ENCODE results near the gene B4GALT2. TPM values are rescaled to one million over a fixed set of nuclear protein-coding genes. Genes with fewer than 3 reads are reported as not detected.

B4GALT2 gene
- total RNA-seq, 1 experiment from 2014 or later: 31.5 TPM

- Mint-ChIP-seq H3K4me3 (ENCODE audit: unreplicated experiment) (no peak overlapping the region), H3K4me1 (ENCODE audit: low read depth, unreplicated experiment) (peaks cover 22% of the 10 kb centered on the region), H3K27ac (ENCODE audit: unreplicated experiment) (no peak overlapping the region), H3K36me3 (ENCODE audit: insufficient read depth, unreplicated experiment) (peaks cover 20% of the 10 kb centered on the region), H3K27me3 (ENCODE audit: insufficient read depth, unreplicated experiment) (no peaks in the 10 kb centered on the region), H3K9me3 (ENCODE audit: unreplicated experiment) (peaks cover 8% of the 10 kb centered on the region)
- Histone ChIP-seq H3K4me1 (peaks cover 9% of the 10 kb centered on the region), H3K36me3 (ENCODE audit: control insufficient read depth, insufficient read depth, low read length) (no peaks in the 10 kb centered on the region), H3K27me3 (replicated peaks; ENCODE audit: control insufficient read depth, insufficient read depth, low read length) (no peaks in the 10 kb centered on the region), H3K9me3 (no peaks in the 10 kb centered on the region), H3K4me3 (ENCODE audit: low read depth, low read length) (no peak overlapping the region)
- DNase-seq: no peak
- POLR2A ChIA-PET: no interaction called here
- BruUV-seq (replicated peaks): TSS peak; percentile 9
- CTCF ChIA-PET: no interaction called here
- intact Hi-C loops (cut with micrococcal nuclease; ENCODE audit: unreplicated experiment): no loop called here
- TF ChIP-seq CTCF (IDR thresholded peaks at IDR 0.05; ENCODE audit: insufficient read depth in 1 of 2, low read depth in 1 of 2, low read length in 1 of 2, severe bottlenecking in 1 of 2, unreplicated experiment in 1 of 2): no peak
Measured at GRCh38 chr1:44027320-44027719, 48.3 kb downstream of the B4GALT2 start.

GRCh38 chr1:44029260-44029910 is 50.4 kb downstream of the B4GALT2 start:
- H3K4me3 Mint-ChIP-seq (ENCODE audit: unreplicated experiment): peak overlapping the region; percentile 94
- intact Hi-C loops (cut with micrococcal nuclease; ENCODE audit: unreplicated experiment): no loop called here

More at GRCh38 chr1:44029260-44029910, 50.4 kb downstream of the B4GALT2 start:
- H3K36me3 ChIP-seq (ENCODE audit: control insufficient read depth, insufficient read depth, low read length): no peaks in the 10 kb centered on the region
- ChIA-PET CTCF (interaction anchor here (0.6 kb wide), 1 partner anchor 36 kb away, joined by 3 read pairs; no protein-coding TSS in a partner anchor), POLR2A (no interaction called here)
- TF ChIP-seq CTCF (IDR thresholded peaks at IDR 0.05; ENCODE audit: insufficient read depth in 1 of 2, low read depth in 1 of 2, low read length in 1 of 2, severe bottlenecking in 1 of 2, unreplicated experiment in 1 of 2): no peak
- Mint-ChIP-seq H3K27me3 (ENCODE audit: insufficient read depth, unreplicated experiment) (no peaks in the 10 kb centered on the region), H3K9me3 (ENCODE audit: unreplicated experiment) (peaks cover 8% of the 10 kb centered on the region), H3K4me1 (ENCODE audit: low read depth, unreplicated experiment) (peaks cover 29% of the 10 kb centered on the region), H3K27ac (ENCODE audit: unreplicated experiment) (peak overlapping the region; percentile 88), H3K36me3 (ENCODE audit: insufficient read depth, unreplicated experiment) (peaks cover 18% of the 10 kb centered on the region)
- peak overlapping the region; percentile 75 for H3K4me3 ChIP-seq (ENCODE audit: low read depth, low read length)
- H3K9me3 ChIP-seq: no peaks in the 10 kb centered on the region
- BruUV-seq (replicated peaks): TSS peak; percentile 41
- no peaks in the 10 kb centered on the region for H3K27me3 ChIP-seq (replicated peaks; ENCODE audit: control insufficient read depth, insufficient read depth, low read length)
- DNase-seq: no peak
- H3K4me1 ChIP-seq: peaks cover 17% of the 10 kb centered on the region

Measured in Caco-2 (cell line).